Glomerular endothelial cell (primary cell): ENCODE data around the gene HOOK2. TPM values are rescaled to one million over a fixed set of nuclear protein-coding genes. Genes with fewer than 3 reads are reported as not detected.
"Not testable (repeated sequence)": the region's sequence is repeated elsewhere in the genome, so short reads cannot be mapped to it uniquely, and the experiment has no call there.

Experiments used
- DNase-seq: peaks from one replicate; pipeline ENCODE4 v3.0.0-alpha.2; 2011; ENCODE audit warnings: low read depth, low spot score; ENCODE audit errors: extremely low read depth
- total RNA-seq: library from RNA; depleted of rRNA; stranded (reverse); fragments of >200 nt; gene quantifications from 2 replicates; pipeline ENCODE4 v1.2.3, GENCODE V29; 2015

The HOOK2 gene, protein sequence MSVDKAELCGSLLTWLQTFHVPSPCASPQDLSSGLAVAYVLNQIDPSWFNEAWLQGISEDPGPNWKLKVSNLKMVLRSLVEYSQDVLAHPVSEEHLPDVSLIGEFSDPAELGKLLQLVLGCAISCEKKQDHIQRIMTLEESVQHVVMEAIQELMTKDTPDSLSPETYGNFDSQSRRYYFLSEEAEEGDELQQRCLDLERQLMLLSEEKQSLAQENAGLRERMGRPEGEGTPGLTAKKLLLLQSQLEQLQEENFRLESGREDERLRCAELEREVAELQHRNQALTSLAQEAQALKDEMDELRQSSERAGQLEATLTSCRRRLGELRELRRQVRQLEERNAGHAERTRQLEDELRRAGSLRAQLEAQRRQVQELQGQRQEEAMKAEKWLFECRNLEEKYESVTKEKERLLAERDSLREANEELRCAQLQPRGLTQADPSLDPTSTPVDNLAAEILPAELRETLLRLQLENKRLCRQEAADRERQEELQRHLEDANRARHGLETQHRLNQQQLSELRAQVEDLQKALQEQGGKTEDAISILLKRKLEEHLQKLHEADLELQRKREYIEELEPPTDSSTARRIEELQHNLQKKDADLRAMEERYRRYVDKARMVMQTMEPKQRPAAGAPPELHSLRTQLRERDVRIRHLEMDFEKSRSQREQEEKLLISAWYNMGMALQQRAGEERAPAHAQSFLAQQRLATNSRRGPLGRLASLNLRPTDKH
- total RNA-seq, result 24.9 and 33.1 TPM in 2 replicates

DNA sequence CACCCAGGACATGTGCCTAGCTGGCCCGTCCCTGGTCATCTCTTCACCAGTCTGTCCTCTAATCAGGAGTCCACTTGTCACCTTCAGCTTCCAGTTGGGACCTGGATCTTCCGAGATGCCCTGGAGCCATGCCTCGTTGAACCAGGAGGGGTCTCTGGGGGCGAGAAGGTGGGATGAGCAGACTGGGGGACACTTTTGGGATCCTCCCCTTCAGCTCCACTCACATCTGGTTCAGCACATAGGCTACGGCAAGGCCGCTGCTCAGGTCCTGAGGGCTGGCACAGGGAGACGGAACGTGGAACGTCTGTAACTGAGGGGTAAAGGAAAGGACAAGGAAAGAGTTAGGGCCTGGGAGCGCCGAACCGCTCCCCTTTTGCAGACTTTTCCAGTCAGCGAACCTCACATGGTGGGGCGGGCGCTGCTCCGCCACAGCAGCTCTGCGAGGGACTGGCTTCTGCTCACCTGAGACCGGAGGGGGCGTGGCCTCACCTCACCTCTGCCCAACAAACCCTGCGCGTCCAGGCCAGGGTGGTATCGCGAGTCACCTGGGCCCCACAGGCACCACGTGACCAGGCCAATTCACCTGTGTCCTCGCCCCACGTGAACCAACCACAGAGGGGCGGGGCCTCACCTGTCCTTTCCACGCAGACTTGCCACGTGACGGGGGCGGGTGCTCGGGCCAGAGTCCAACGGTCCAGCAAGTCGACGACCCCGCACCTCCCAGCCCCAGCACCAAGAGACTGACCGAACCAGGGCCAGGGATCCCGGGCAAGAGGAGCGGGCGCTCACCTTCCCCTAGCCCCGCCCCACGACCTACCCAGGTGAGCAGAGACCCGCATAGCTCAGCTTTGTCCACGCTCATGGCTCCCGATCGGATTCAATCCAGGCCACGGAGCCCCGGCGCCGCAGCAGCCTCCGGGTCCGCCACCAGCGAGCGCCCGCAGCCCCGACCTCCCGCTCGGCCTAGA, at the start of gene HOOK2:
Gene HOOK2 (minus strand): TSS at position 965 of the 968 bp plus-strand sequence. CDS start 103 bp downstream, at position 862.
- no peak for DNase-seq

DNA sequence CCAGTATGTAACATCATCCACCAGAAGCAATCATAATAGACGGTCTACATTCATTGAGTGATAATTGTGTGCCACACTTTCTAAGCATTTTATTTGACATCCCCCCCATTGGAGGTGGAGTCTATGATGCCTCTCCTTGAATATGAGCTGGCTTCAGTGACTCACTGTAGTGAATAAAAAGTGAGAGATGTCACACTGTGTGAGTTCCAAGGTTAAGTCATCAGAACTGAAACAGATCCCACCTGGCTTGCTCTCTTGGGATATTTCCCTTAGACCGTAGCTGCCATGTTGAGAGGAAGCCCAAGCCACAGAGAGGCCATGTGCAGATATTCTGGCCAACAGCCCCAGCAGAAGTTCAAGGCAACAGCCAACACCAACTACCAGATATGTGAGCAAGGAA, 46.4 kb upstream of the HOOK2 start:
- no peak for DNase-seq

DNA sequence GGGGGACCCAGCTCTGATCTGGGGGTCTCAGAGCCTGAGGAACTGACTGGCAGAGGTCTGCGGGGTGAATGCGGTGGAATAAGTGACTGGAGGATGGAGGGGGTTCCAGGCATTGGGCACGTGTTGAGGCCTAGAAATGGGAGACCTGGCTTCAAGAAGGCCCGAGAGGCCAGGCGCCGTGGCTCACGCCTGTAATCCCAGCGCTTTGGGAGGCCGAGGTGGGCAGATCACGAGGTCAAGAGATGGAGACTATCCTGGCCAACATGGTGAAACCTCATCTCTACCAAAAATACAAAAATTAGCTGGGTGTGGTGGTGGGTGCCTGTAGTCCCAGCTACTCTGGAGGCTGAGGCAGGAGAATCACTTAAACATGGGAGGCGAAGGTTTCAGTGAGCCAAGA, 42.5 kb upstream of the HOOK2 start:
- DNase-seq, result not testable (repeated sequence)

DNA sequence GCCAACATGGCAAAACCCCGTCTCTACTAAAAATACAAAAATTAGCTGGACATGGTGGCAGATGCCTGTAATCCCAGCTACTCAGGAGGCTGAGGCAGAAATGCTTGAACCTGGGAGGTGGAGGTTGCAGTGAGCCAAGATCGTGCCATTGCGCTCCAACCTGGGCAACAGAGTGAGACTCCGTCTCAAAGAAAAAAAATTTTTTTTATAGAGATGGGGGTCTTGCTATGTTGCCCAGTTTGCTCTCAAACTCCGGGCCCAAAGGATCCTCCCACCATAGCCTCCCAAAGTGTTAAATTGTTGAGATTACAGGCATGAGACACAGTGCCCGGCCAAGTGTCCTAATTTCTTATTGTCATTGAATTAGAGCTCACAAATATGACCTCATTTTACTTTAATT, 41.8 kb upstream of the HOOK2 start:
- DNase-seq, result not testable (repeated sequence)

DNA sequence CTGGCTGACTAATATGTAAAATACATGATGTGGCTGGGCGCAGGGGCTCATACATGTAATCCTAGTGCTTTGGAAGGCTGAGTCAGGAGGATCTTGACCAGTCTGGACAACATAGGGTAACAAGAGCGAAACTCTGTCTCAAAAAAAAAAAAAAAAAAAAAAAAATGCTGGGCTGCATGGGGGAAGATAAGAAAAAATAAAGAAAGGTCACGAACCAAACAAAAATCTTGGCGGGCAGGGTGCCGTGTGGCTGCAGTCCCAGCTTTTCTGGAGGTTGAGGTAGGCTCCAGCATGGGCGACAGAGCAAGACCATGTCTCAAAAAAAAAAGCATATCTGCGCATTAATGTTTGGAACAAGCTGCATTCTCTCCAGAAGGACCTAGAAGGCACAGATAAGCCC, 39.7 kb upstream of the HOOK2 start:
- no peak for DNase-seq

DNA sequence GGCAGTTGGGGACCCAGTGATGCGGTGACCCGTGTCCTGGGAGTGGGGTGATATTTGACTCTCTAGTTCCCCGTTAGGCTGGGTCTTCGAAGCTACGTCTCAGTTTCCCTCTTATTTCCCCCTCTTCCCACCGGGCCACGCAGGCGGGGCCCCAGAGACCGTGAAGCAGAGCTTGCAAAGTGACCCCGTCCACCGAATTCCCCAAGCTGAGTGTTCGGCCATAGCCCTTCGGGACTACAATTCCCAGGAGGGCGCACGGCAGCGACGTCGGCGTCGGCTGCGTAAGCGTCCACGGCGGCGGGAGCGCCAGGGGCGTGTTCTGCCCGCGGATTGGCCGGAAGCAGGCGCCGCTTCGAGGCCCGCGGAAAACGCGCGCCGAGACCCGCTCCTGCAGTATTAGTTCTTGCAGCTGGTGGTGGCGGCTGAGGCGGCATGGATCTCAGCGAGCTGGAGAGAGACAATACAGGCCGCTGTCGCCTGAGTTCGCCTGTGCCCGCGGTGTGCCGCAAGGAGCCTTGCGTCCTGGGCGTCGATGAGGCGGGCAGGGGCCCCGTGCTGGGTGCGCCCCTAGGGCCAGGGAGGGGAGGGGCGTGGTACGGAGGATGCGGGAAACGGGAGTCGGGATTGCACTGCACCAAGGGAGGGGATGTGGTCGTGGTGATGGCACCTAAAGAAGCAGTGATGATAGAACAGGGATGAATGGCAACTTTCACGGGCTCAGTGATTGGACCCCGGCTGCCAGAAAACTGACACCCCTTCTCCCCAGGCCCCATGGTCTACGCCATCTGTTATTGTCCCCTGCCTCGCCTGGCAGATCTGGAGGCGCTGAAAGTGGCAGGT, 31.1 kb upstream of the HOOK2 start, which contains the start of gene RNASEH2A:
Gene RNASEH2A (plus strand): TSS at position 343 of the 840 bp plus-strand sequence. CDS start 90 bp downstream, at position 433.
- DNase-seq, result no peak

DNA sequence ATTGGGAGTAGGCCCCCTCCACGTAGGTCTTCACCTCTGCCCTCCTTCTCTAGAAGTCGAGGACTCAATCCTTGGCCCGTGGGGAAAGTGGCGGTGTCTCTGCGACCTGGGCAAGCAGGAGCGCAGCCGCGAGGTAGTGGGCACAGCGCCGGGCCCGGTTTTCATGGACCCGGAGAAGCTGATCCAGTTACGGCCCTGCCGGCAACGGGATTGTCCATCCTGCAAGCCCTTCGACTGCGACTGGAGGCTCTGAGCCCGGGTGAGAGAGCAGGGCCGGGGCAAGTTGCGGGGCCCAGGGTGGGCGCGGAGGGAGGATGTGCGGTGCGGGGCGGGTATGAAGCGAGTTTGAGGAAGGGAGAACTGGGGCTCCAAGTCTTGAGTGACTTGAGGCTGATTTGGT, 28.7 kb upstream of the HOOK2 start:
- DNase-seq, result no peak

DNA sequence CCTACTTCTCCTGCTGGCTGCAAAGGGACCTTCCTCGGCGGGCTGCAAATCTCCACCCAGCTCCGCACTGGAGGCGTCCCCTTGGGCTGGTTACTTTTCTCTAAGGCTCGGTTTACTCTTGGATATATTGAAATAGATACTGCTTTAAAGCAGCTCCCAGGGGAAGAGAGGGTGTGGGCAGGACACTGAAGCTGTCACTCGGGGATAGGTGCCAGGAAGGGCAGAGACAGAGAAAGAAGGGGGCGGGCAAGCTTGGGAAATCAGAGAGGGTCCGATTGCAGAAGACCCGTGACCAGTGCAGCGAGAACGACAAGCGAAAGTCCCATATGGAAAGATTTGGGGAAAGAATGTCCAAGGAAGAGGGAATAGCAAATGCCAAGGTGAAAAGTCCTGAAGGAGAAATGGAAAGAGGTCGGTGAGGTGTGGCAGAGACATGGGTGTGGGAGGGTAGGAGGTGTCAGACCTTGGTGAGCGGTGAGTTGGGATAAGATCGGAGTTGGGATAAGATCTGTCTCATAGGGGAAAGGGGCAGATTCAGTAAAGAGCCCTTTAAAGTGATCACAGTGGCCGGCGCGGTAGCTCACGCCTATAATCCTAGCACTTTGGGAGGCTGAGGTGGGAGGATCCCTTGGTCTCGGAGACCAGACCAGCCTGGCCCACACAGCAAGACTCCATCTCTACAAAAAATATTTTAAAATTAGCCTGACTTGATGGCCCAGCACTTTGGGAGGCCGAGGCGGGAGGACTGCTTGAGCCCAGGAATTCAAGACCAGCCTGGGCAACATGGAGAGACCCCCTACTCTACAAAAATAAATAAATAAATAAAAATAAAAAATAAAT, 27.1 kb upstream of the HOOK2 start:
- no peak for DNase-seq

DNA sequence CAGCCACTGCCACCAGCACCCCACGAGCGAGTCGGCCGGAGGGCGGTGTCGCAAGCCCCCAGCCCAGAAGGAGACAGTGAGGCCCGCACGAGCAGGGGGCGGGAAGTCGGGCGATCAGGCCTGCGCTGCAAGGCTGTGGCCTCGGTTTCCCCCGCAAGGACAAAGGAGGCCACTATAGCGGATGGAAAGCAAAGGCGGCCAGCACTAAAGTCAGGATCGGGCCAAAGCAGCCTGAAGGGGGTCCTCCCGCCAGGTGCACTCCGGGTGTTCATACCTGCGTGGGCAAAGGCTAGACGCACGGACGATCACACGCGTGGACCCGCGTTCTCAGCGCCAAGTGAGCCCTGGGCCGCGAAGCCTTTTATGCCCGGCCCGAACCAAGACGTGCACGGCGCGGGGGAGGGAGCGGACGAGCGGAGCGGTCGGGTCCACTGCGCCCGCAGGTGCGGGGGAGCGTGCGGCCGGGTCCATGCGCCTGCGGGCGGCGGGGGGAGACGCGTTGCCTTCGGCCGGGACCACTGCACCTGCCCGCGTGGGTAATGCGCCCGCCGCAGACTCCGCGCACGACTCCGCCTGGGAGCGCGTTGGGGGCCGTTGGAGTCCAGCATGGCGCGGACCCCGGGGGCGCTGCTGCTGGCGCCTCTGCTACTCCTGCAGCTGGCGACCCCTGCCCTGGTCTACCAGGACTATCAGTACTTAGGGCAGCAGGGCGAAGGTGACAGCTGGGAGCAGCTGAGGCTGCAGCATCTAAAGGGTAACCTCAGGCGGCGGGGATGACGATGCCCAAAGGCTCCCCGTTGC, 26.3 kb upstream of the HOOK2 start, which contains the start of the genes PRDX2 and THSD8:
Gene PRDX2 (minus strand): TSS at position 335 of the 801 bp plus-strand sequence. CDS start 539 bp downstream, outside the sequence.
Gene THSD8 (plus strand): TSS at position 604 of the 801 bp plus-strand sequence. CDS start 3 bp downstream, at position 607.
- DNase-seq, result no peak

DNA sequence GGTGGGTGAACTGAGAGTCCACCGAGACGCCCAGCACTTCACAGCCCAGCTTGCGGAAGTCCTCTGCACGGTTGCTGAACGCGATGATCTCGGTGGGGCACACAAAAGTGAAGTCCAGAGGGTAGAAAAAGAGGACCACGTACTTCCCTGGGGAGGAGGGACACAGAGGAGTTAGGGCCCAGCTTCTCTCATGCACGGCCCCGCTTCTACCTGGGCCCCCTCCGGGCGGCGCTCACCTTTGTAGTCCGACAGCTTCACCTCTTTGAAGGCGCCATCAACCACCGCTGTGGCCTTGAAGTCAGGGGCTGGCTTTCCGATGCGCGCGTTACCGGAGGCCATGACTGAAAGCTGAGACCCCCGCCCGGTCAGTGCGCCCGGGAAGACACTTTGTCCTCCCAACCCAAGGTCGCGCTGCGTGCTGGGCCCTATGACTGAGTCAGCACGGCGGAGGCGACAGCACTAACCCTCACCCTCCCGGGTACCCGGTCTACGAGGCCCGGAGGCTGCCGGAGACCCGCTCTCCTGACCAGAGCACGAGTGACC, 25.6 kb upstream of the HOOK2 start:
- no peak for DNase-seq

DNA sequence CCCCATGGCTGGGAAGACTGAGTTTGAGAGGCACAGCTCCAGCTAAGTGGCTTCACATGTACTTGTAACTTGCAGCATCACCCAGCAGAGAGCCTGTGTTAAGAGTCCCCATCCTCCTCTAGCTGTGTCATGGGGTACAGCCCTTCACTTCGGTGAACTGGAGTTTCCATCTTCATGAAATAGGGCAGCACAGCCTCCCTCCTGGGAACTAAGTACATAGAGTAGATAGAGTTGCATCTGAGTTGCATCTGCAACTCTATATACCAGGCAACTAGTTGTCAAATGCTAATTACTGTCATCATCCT, 25.1 kb upstream of the HOOK2 start:
- no peak for DNase-seq

DNA sequence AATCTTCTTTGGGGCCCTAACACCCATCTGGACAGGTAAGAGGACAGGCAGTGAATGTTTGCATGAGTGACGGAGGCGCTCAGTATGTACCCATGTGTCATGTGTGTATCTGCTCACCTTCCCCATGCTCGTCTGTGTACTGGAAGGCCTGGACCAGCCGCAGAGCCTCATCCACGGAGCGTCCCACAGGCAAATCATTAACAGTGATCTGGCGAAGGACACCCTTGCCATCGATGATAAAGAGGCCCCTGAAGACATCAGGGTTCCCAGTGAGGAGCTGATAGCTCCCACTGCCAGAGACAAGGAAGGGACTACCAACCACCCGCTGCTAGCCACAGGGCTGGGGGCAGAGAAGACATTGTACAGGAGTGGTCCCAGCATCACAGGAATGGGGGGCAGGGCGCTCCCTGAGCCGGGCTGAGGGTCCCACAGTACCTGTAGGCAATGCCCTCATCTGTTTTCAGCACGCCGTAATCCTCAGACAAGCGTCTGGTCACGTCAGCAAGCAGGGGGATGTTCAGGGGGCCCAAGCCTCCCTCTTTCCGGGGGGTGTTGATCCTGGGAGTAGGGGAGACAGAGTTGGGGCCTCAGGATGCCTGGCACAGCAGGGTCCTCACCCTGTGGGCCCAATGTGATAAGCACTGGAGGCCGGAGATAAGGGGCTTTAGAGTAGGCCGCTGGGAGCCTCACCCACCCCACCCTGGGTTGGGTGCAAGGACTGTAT, 24.6 kb upstream of the HOOK2 start:
- DNase-seq, result no peak

DNA sequence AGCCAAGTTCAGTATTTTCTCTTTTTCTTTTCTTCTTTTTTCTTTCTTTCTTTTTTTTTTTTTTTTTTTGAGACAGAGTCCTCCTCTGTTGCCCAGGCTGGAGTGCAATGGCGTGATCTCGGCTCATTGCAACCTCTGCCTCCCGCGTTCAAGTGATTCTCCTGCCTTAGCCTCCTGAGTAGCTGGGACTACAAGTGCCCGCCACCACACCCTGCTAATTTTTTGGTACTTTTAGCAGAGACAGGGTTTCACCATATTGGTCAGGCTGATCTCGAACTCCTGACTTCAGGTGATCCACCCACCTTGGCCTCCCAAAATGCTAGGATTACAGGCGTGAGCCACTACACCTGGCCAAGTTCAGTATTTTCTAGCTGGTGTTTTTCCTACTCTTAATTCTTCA, 22.3 kb upstream of the HOOK2 start:
- not testable (repeated sequence) for DNase-seq

DNA sequence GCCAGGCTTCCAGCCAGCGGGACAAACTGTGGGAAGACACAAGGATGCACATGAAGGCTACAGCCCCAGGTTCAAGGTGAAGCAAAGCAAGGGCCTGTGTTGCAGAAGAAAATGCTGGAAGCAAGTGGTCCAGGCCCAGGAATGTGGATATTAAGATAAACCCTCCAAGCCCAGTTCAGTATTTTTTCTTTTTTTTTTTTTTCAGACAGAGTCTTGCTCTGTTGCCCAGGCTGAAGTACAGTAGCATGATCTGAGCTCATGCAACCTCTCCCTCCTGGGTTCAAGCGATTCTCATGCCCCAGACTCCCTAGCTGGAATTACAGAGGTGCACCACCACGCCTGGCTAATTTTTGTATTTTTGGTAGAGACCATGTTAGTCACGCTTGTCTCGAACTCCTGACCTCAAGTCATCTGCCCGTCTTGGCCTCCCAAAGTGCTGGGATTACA, 21.8 kb upstream of the HOOK2 start:
- no peak for DNase-seq

DNA sequence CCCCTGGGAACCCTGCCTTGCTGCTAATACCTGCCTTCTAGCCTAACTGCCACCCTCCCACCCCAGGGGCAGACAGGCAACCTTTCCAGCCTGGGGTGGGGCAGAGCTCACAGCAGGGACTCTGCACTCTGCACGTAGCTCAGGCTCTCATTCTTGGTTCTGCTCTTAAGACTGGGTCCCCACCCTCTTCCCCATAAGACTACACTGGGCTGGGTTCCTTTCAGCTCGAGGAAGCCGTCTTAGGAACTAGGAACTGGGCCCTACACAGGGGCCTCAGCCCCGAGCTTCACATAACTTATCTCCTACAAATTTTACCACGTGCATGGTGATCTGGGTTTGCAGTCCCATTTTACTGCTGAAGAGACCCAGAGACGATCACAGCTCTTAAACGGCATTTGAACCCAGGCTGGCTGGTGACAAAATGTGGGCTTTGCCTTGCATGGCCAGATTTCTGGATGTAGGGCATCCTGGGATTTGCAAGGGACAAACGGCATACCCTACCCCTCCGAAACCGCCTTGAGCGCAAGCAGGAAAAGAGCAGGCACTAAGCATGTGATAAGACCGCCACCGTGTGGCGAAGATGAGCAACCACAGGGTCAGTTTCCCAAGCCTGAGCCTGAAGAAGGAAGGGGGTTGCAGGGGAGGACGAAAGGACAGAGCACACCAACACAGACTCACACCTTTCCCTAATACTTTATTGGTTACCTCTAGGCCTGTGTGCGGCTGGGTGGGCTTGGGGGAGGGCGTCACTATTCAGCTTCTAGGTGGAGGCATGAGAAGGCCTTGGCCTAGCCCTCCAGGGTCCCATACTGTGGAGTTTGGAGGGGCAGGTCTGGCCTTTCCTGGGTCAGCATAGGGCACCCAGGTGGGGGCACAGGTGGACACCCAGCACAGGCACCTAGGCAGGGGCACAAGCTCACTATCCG, 21.1 kb upstream of the HOOK2 start:
- no peak for DNase-seq

DNA sequence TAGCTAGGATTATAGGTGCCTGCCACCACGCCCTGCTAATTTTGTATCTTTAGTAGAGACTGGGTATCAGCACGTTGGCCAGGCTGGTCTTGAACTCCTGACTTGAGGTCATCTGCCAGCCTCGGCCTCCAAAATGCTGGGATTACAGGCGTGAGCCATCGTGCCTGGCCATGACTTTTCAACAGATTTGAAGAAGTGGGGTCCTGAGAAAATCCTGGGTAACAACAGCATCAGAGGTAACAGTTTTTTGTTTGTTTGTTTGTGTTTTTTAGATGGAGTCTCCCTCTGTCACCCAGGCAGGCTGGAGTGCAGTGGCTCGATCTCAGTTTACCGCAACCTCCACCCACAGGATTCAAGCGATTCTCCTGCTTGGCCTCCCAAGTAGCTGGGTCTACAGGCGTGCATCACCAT, 19.6 kb upstream of the HOOK2 start:
- DNase-seq, result no peak
